Cardiac septum (tissue), 1 donor: ENCODE measurements around the gene SUCLG2. TPM values are rescaled to one million over a fixed set of nuclear protein-coding genes. Genes with fewer than 3 reads are reported as not detected.

Experiments used
- DNase-seq: peaks from one replicate; pipeline ENCODE4 v3.0.0-alpha.2; 2020; ENCODE audit warnings: low spot score
- intact Hi-C: fragments of 100-400 bp; cut with DNase I; formaldehyde crosslinking; loops from one replicate; pipeline ENCODE4 v1.14.0; 2022
- long read RNA-seq: library from polyadenylated mRNA; unstranded; transcript quantifications from one replicate; pipeline ENCODE4 v2.0.0, GENCODE V29; 2021
- total RNA-seq: library from RNA; stranded (reverse); fragmentation: NEBNext Ultra II Directional; extraction: Animal tissue kit (Norgen Biotek cat#: 25700); gene quantifications from one replicate; pipeline ENCODE4 v1.2.1, GENCODE V29; 2021
- donor health status: DM: no; HTN: no; CAD: no.

Gene SUCLG2
- total RNA-seq: 62.5 TPM
- long read RNA-seq, transcript SUCLG2-201 (11 exons, 2,352 nt): major isoform, 137 of 156 reads
- long read RNA-seq, partial matches to known transcripts: 5 of 156 reads
- long read RNA-seq, other reads (novel, unspliced or antisense): 13 of 156 reads

- intact Hi-C loops: loop anchor here (10.0 kb wide), 1 partner anchor 659 kb away; the partner anchor contains the start of gene KBTBD8
- DNase-seq: peak; percentile 96
Observed at GRCh38 chr3:67654099-67654843, at the start of gene SUCLG2. Gene SUCLG2 (minus strand): TSS chr3:67654612. CDS start chr3:67654586, 26 bp downstream.

GRCh38 chr3:67700596-67700995 is 46.2 kb upstream of the SUCLG2 start:
- intact Hi-C loops: no loop called here
- no peak for DNase-seq

DNA sequence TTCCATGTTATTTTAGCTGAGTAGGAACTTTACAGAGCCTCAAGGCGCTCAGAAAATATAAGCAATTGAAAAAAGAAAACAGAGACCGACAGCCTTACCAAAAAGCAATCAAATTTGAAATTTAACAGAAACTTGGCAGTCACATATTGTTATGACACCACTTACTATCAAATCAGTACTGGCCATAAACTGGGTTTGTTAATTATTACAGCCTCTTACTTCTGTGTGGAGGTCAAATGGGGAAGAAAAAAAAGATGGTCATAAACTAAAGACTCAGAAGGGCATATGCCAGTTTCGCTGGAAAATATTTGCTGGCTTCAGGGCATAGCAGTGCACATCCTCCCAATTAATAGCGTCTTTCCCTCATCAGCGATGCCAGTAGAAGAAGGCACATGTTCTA is 45.5 kb upstream of the SUCLG2 start:
- intact Hi-C loops: no loop called here
- DNase-seq: no peak

- intact Hi-C loops: no loop called here
- DNase-seq: no peak
Observed at GRCh38 chr3:67692621-67693020, 38.2 kb upstream of the SUCLG2 start.

GRCh38 chr3:67691926-67692325 is 37.5 kb upstream of the SUCLG2 start:
- no peak for DNase-seq
- intact Hi-C loops: no loop called here

DNA sequence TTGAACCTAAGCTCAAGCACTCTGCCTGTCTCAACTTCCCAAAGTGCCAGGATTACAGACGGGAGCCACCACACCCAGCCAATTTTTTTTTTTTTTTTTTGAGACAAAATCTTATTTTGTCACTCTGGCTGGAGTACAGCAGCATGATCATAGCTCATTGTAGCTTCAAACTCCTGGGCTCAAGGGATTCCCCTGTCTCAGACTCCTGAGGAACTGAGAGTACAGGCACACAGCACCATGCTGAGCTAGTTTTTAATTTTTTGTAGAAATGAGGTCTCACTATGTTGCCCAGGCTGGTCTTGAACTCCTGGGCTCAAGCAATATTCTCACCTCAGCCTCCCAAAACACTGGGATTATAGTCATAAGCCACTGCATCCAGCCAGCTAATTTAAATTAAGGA is 36.8 kb upstream of the SUCLG2 start:
- DNase-seq: no peak
- intact Hi-C loops: no loop called here

GRCh38 chr3:67689806-67690205 is 35.4 kb upstream of the SUCLG2 start:
- intact Hi-C loops: no loop called here

GRCh38 chr3:67688231-67688630 is 33.8 kb upstream of the SUCLG2 start:
- DNase-seq: no peak
- intact Hi-C loops: no loop called here

More at GRCh38 chr3:67689806-67690205, 35.4 kb upstream of the SUCLG2 start:
- DNase-seq: no peak

DNA sequence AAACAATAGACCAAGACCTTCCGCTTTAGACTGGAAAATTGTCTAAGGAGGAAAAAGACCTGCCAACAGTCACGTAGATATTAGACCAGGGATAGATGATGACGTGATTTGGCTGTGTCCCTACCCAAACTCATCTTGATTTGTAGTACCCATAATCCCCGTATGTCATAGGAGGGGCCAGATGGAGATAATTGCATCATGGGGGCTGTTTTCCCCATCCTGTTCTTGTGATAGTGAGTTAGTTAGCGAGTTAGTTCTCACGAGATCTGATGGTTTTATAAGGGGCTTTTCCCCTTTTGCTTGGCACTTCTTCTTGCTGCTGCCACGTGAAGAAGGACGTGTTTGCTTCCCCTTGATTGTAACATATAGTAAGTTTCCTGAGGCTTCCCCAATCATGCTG is 31.7 kb upstream of the SUCLG2 start:
- intact Hi-C loops: no loop called here
- DNase-seq: no peak

- no peak for DNase-seq
- intact Hi-C loops: no loop called here
Observed at GRCh38 chr3:67685499-67685898, 31.1 kb upstream of the SUCLG2 start.

- intact Hi-C loops: no loop called here
- no peak for DNase-seq
Observed at GRCh38 chr3:67684211-67684610, 29.8 kb upstream of the SUCLG2 start.

GRCh38 chr3:67683522-67683921 is 29.1 kb upstream of the SUCLG2 start:
- intact Hi-C loops: no loop called here
- no peak for DNase-seq

DNA sequence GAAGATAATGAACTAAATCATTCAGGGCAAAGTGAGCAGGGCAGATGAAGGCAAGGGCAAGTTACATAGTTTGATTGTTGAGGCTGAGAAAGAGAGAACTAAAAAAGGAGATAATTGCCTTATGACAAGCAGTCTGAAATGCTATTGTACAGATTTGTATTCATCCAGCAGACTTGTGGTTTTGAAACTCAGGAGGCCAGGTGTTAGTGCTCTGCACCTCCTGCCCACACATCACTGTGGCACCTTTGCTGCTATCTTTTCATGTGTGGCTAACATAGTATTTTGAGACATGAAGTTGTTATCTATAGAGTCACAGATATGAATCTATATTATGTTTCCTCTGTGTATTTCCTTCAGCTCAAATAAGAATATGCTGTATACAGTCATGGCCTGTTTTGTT is 24.3 kb upstream of the SUCLG2 start:
- DNase-seq: no peak
- intact Hi-C loops: no loop called here

DNA sequence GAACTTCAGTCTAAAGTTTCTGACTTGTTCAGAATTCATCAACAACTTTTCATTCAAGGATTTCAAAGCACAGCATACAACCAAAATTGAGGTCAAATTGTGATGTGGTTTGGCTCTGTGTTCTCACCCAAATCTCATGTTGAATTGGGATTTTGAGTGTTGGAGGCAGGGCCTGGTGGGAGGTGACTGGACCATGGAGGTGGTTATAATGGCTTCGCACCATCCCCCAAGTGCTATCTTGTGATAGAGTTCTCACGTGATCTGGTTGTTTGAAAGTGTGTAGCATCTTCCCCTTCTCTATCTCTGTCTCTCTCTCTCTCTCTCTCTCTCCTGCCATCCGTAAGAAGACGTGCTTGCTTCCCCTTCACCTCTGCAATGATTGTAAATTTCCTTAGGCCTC is 19.6 kb upstream of the SUCLG2 start:
- intact Hi-C loops: no loop called here
- DNase-seq: no peak

GRCh38 chr3:67662733-67663132 is 8.3 kb upstream of the SUCLG2 start:
- intact Hi-C loops: no loop called here
- DNase-seq: no peak

GRCh38 chr3:67661089-67661488 is 6.7 kb upstream of the SUCLG2 start:
- intact Hi-C loops: no loop called here
- no peak for DNase-seq

- no peak for DNase-seq
- intact Hi-C loops: loop anchor here (10.0 kb wide), 1 partner anchor 662 kb away; the partner anchor contains the start of gene KBTBD8
Observed at GRCh38 chr3:67657192-67657591, 2.8 kb upstream of the SUCLG2 start.

- intact Hi-C loops: loop anchor here (10.0 kb wide), 1 partner anchor 662 kb away; the partner anchor contains the start of gene KBTBD8
Observed at GRCh38 chr3:67656614-67657013, 2.2 kb upstream of the SUCLG2 start.

DNA sequence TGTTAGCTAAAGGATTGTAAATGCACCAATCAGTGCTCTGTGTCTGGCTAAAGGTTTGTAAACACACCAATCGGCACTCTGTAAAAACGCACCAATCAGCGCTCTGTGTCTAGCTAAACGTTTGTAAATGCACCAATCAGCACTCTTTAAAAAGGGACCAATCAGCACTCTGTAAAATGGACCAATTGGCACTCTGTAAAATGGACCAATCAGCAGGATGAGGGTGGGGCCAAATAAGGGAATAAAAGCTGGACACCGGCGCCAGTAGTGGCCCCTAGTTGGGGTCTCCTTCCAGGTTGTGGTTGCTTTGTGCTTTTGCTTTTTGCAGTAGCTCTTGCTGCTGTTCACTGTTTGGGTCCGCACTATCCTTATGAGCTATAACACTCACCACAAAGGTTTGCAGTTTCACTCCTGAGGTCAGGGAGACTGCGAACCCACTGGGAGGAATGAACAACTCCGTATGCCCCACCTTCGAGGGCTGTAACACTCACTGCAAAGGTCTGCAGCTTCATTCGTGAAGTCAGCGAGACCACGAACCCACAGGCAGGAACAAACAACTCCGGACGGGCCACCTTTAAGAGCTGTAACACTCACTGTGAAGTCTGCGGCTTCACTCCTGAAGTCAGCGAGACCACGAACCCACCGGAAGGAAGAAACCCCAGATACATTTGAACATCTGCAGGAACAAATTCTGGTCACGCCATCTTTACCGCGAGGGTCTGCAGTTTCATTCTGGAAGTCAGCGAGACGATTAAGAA is 1.1 kb upstream of the SUCLG2 start:
- no peak for DNase-seq
- intact Hi-C loops: loop anchor here (10.0 kb wide), 1 partner anchor 661 kb away; the partner anchor contains the start of gene KBTBD8

More at GRCh38 chr3:67656614-67657013, 2.2 kb upstream of the SUCLG2 start:
- no peak for DNase-seq

GRCh38 chr3:67654844-67655177 is 399 bp upstream of the SUCLG2 start:
- intact Hi-C loops: loop anchor here (10.0 kb wide), 1 partner anchor 660 kb away; the partner anchor contains the start of gene KBTBD8
- DNase-seq: no peak
